ENCODE results near the gene BARHL2.

DNA sequence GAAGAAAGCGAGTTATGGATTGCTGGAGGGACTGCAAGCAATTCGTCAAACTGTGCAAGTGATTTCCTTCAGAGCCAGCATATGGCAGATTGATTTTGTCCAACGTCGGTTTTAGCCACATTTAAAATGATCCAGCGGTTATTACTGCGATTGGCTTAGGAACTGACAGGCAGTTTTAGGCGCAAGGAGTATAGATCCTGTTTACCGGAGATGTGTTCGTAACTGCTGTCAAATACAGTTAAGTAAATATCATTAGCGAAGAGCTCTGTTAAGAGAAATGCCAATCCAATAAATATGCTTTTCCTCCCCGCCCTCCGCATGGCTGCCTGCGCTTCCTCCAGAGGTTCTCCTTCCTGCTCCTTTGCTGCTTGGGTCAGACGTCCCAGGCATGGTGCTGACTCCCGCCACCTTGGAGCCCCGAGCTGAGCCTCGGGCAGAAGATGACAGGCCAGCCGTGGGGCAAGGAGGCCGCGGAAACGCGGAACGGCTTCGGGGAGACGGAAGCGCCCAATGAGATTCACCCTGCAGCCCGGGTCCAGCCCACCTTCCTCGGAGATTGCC is 9.4 kb upstream of the BARHL2 start:
- no peak for TF ChIP-seq POLR2A (IDR thresholded peaks at IDR 0.05)
- TF ChIP-seq, protein P1, sequence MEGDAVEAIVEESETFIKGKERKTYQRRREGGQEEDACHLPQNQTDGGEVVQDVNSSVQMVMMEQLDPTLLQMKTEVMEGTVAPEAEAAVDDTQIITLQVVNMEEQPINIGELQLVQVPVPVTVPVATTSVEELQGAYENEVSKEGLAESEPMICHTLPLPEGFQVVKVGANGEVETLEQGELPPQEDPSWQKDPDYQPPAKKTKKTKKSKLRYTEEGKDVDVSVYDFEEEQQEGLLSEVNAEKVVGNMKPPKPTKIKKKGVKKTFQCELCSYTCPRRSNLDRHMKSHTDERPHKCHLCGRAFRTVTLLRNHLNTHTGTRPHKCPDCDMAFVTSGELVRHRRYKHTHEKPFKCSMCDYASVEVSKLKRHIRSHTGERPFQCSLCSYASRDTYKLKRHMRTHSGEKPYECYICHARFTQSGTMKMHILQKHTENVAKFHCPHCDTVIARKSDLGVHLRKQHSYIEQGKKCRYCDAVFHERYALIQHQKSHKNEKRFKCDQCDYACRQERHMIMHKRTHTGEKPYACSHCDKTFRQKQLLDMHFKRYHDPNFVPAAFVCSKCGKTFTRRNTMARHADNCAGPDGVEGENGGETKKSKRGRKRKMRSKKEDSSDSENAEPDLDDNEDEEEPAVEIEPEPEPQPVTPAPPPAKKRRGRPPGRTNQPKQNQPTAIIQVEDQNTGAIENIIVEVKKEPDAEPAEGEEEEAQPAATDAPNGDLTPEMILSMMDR (IDR thresholded peaks at IDR 0.05), result no peak

Measured in uterus (tissue), 2 donors.